Hepatocyte (in vitro differentiated cells): ENCODE measurements around the gene BRINP2.

Experiments
- CTCF ChIP-seq: fragments of 200-600 bp; sonication (generic); IDR thresholded peaks from 2 replicates; pipeline ENCODE4 v1.5.1; 2016; ENCODE audit warnings: antibody characterized with exemption, mild to moderate bottlenecking; ENCODE audit not compliant: poor library complexity
- EZH2 ChIP-seq: fragments of 200-600 bp; sonication (generic); IDR thresholded peaks from 2 replicates; pipeline ENCODE4 v1.6.1; 2016; ENCODE audit warnings: antibody characterized with exemption, mild to moderate bottlenecking, borderline replicate concordance
- EZH2phosphoT487 ChIP-seq: fragments of 200-600 bp; sonication (generic); IDR thresholded peaks from one replicate; pipeline ENCODE4 v1.6.1; 2018; ENCODE audit warnings: antibody characterized with exemption, mild to moderate bottlenecking, low read depth, moderate library complexity; ENCODE audit not compliant: unreplicated experiment, severe bottlenecking

- TF ChIP-seq CTCF (no peak), EZH2 (no peak), EZH2phosphoT487 (no peak)
Observed at GRCh38 chr1:177131723-177132122, 39.0 kb upstream of the BRINP2 start.
